ENCODE measurements around the gene COA8.

- TF ChIP-seq CTCF (IDR thresholded peaks at IDR 0.05) (no peak), FOXM1 (IDR thresholded peaks at IDR 0.05; ENCODE audit: low read depth) (no peak)
- TF ChIP-seq, protein P1, sequence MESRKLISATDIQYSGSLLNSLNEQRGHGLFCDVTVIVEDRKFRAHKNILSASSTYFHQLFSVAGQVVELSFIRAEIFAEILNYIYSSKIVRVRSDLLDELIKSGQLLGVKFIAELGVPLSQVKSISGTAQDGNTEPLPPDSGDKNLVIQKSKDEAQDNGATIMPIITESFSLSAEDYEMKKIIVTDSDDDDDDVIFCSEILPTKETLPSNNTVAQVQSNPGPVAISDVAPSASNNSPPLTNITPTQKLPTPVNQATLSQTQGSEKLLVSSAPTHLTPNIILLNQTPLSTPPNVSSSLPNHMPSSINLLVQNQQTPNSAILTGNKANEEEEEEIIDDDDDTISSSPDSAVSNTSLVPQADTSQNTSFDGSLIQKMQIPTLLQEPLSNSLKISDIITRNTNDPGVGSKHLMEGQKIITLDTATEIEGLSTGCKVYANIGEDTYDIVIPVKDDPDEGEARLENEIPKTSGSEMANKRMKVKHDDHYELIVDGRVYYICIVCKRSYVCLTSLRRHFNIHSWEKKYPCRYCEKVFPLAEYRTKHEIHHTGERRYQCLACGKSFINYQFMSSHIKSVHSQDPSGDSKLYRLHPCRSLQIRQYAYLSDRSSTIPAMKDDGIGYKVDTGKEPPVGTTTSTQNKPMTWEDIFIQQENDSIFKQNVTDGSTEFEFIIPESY (IDR thresholded peaks at IDR 0.05; ENCODE audit: borderline replicate concordance, low read depth) = no peak
Measured at GRCh38 chr14:103563226-103563620, 463 bp downstream of the COA8 start.
